HG03280 (cell line): Measurements from ENCODE around the gene TUBGCP3.

Source experiments
- ATAC-seq: cut with Tn5 transposase; IDR thresholded peaks from one replicate; pipeline ENCODE4 v1.9.1; 2021; ENCODE audit warnings: mild to moderate bottlenecking, moderate library complexity; ENCODE audit not compliant: unreplicated experiment

Gene TUBGCP3

GRCh38 chr13:112617754-112618375, 29.9 kb upstream of the TUBGCP3 start:
- ATAC-seq, result no peak

GRCh38 chr13:112616586-112617362, 28.8 kb upstream of the TUBGCP3 start:
- peak; percentile 68 for ATAC-seq

- ATAC-seq, result no peak
Measured at GRCh38 chr13:112615391-112615790, 27.4 kb upstream of the TUBGCP3 start.

- no peak for ATAC-seq
Measured at GRCh38 chr13:112614835-112615234, 26.9 kb upstream of the TUBGCP3 start.

GRCh38 chr13:112608212-112608611, 20.3 kb upstream of the TUBGCP3 start:
- no peak for ATAC-seq

- ATAC-seq, result peak; percentile 99
Measured at GRCh38 chr13:112606109-112607001, 18.4 kb upstream of the TUBGCP3 start.

- no peak for ATAC-seq
Measured at GRCh38 chr13:112605531-112605990, 17.6 kb upstream of the TUBGCP3 start.

GRCh38 chr13:112603641-112604225, 15.8 kb upstream of the TUBGCP3 start:
- no peak for ATAC-seq

GRCh38 chr13:112602189-112602588, 14.2 kb upstream of the TUBGCP3 start:
- no peak for ATAC-seq

- ATAC-seq, result no peak
Measured at GRCh38 chr13:112601371-112601770, 13.4 kb upstream of the TUBGCP3 start.

- no peak for ATAC-seq
Measured at GRCh38 chr13:112596235-112596634, 8.3 kb upstream of the TUBGCP3 start.

- ATAC-seq, result no peak
Measured at GRCh38 chr13:112592647-112593046, 4.7 kb upstream of the TUBGCP3 start.

GRCh38 chr13:112592181-112592580, 4.2 kb upstream of the TUBGCP3 start:
- no peak for ATAC-seq

GRCh38 chr13:112588490-112589297, 741 bp upstream of the TUBGCP3 start:
- no peak for ATAC-seq

GRCh38 chr13:112587212-112587763, 665 bp downstream of the TUBGCP3 start:
- ATAC-seq, result peak; percentile 46

GRCh38 chr13:112586334-112586960, 1.5 kb downstream of the TUBGCP3 start:
- no peak for ATAC-seq

GRCh38 chr13:112583592-112584277, 4.2 kb downstream of the TUBGCP3 start:
- ATAC-seq, result no peak

GRCh38 chr13:112582263-112582662, 5.7 kb downstream of the TUBGCP3 start:
- ATAC-seq, result no peak

GRCh38 chr13:112580912-112581311, 7.0 kb downstream of the TUBGCP3 start:
- no peak for ATAC-seq
